ENCODE measurements around the gene GDPD4. TPM values are rescaled to one million over a fixed set of nuclear protein-coding genes. Genes with fewer than 3 reads are reported as not detected.

GDPD4 gene
- not detected for total RNA-seq

GRCh38 chr11:77301510-77301909 lies at the start of gene GDPD4:
TSS of gene GDPD4 (minus strand) at chr11:77301686. CDS start at chr11:77285137, 16,549 bp downstream.
- no peaks in the 10 kb centered on the region for H3K4me1 ChIP-seq
- no peaks in the 10 kb centered on the region for H3K27me3 ChIP-seq
- H3K27ac ChIP-seq = no peak within 1 kb of the TSS
- no peaks in the 10 kb centered on the region for H3K36me3 ChIP-seq
- no peaks in the 10 kb centered on the region for H3K9me3 ChIP-seq
- no peak for TF ChIP-seq CTCF (IDR thresholded peaks at IDR 0.05)
- TF ChIP-seq POLR2AphosphoS5 (IDR thresholded peaks at IDR 0.05) = no peak
- TF ChIP-seq POLR2A (IDR thresholded peaks at IDR 0.05) = no peak
- TF ChIP-seq EP300 (IDR thresholded peaks at IDR 0.05) = no peak
- no peak within 1 kb of the TSS for H3K4me3 ChIP-seq
- ATAC-seq = no peak
- 100% methylated on average over 2 of the region's 15 CpGs; no CpG with 5 or more reads in 1 of the 2 donors for WGBS, 2 donors (ENCODE audit: low coverage in 1 of 2)

GRCh38 chr11:77347948-77348347 lies 46.5 kb upstream of the GDPD4 start:
- no peak for ATAC-seq
- 90 to 96% methylated on average over 2 of the region's 2 CpGs for WGBS, 2 donors (ENCODE audit: low coverage in 1 of 2)
- peaks cover 0 to 34% of the 10 kb centered on the region in 2 donors for H3K36me3 ChIP-seq
- H3K4me1 ChIP-seq = peaks cover 2 to 26% (median 6%) of the 10 kb centered on the region in 3 donors
- TF ChIP-seq POLR2A (IDR thresholded peaks at IDR 0.05) (no peak), EP300 (IDR thresholded peaks at IDR 0.05) (no peak), POLR2AphosphoS5 (IDR thresholded peaks at IDR 0.05) (no peak), CTCF (IDR thresholded peaks at IDR 0.05) (no peak)
- no peaks in the 10 kb centered on the region for H3K9me3 ChIP-seq
- H3K27ac ChIP-seq = no peak overlapping the region
- no peaks in the 10 kb centered on the region for H3K27me3 ChIP-seq
- no peak overlapping the region for H3K4me3 ChIP-seq

- no peak for TF ChIP-seq CTCF (IDR thresholded peaks at IDR 0.05)
- TF ChIP-seq EP300 (IDR thresholded peaks at IDR 0.05) = no peak
- no peak for TF ChIP-seq POLR2AphosphoS5 (IDR thresholded peaks at IDR 0.05)
- TF ChIP-seq POLR2A (IDR thresholded peaks at IDR 0.05) = no peak
These were observed 45.6 kb upstream of the GDPD4 start for GRCh38 chr11:77346906-77347603.

GRCh38 chr11:77345621-77346020 lies 44.1 kb upstream of the GDPD4 start:
- TF ChIP-seq CTCF (IDR thresholded peaks at IDR 0.05) = no peak
- no peak for TF ChIP-seq POLR2AphosphoS5 (IDR thresholded peaks at IDR 0.05)
- no peak for TF ChIP-seq EP300 (IDR thresholded peaks at IDR 0.05)
- no peak for TF ChIP-seq POLR2A (IDR thresholded peaks at IDR 0.05)
- Histone ChIP-seq H3K4me3 (no peak overlapping the region), H3K9me3 (no peaks in the 10 kb centered on the region), H3K27me3 (no peaks in the 10 kb centered on the region), H3K27ac (no peak overlapping the region), H3K4me1 (peaks cover 0 to 4% (median 0%) of the 10 kb centered on the region in 3 donors), H3K36me3 (peaks cover 0 to 55% of the 10 kb centered on the region in 2 donors)
- ATAC-seq = no peak
- 72% methylated on average over 3 of the region's 3 CpGs; no CpG with 5 or more reads in 1 of the 2 donors for WGBS, 2 donors (ENCODE audit: low coverage in 1 of 2)

More at GRCh38 chr11:77346906-77347603, 45.6 kb upstream of the GDPD4 start:
- ATAC-seq = no peak
- H3K4me3 ChIP-seq = no peak overlapping the region
- no peaks in the 10 kb centered on the region for H3K9me3 ChIP-seq
- peaks cover 0 to 41% of the 10 kb centered on the region in 2 donors for H3K36me3 ChIP-seq
- no peak overlapping the region for H3K27ac ChIP-seq
- WGBS, 2 donors (ENCODE audit: low coverage in 1 of 2) = 90 to 92% methylated on average over 1 to 2 of the region's 2 CpGs
- no peaks in the 10 kb centered on the region for H3K27me3 ChIP-seq
- peaks cover 0 to 18% (median 3%) of the 10 kb centered on the region in 3 donors for H3K4me1 ChIP-seq

- no peaks in the 10 kb centered on the region for H3K9me3 ChIP-seq
- no peak for TF ChIP-seq EP300 (IDR thresholded peaks at IDR 0.05)
- no peak for TF ChIP-seq CTCF (IDR thresholded peaks at IDR 0.05)
- TF ChIP-seq POLR2AphosphoS5 (IDR thresholded peaks at IDR 0.05) = no peak
- TF ChIP-seq POLR2A (IDR thresholded peaks at IDR 0.05) = no peak
- no peaks in the 10 kb centered on the region for H3K27me3 ChIP-seq
- peaks cover 2 to 69% of the 10 kb centered on the region in 2 donors for H3K36me3 ChIP-seq
- WGBS, 2 donors (ENCODE audit: low coverage in 1 of 2) = 46 to 51% methylated on average over 3 of the region's 3 CpGs
- H3K27ac ChIP-seq = no peak overlapping the region
- H3K4me1 ChIP-seq = no peaks in the 10 kb centered on the region
- no peak overlapping the region for H3K4me3 ChIP-seq
- ATAC-seq = no peak
These were observed 39.0 kb upstream of the GDPD4 start for GRCh38 chr11:77340501-77340900.
